ENCODE data around the gene ADAMTSL5.

ADAMTSL5 gene

GRCh38 chr19:1513499-1514294 is 878 bp upstream of the ADAMTSL5 start:
- Histone ChIP-seq H3K4me3 (ENCODE audit: low read depth, low read length, poor library complexity, severe bottlenecking) (no peak overlapping the region), H3K79me2 (ENCODE audit: insufficient read depth, low read length) (no peaks in the 10 kb centered on the region), H3K9me3 (ENCODE audit: low read length) (no peaks in the 10 kb centered on the region), H3K9ac (ENCODE audit: low read length) (no peak overlapping the region), H3K36me3 (ENCODE audit: insufficient read depth, low read length) (no peaks in the 10 kb centered on the region), H3K9me2 (ENCODE audit: low read depth, low read length) (no peaks in the 10 kb centered on the region), H4K20me1 (ENCODE audit: insufficient read depth, low read length) (no peaks in the 10 kb centered on the region), H3K4me2 (ENCODE audit: low read length) (no peak overlapping the region), H3K27me3 (ENCODE audit: insufficient read depth, low read length) (peaks cover 8% of the 10 kb centered on the region), H3K27ac (ENCODE audit: low read depth, low read length, poor library complexity, severe bottlenecking) (no peak overlapping the region), H2AFZ (ENCODE audit: low read length) (no peak overlapping the region), H3K4me1 (ENCODE audit: insufficient read depth, low read length, severe bottlenecking) (no peaks in the 10 kb centered on the region), H3F3A (ENCODE audit: insufficient read depth, low read length) (no peaks in the 10 kb centered on the region)
- peak; percentile 68 for TF ChIP-seq CTCF (IDR thresholded peaks at IDR 0.05; ENCODE audit: low read length)
- TF ChIP-seq EZH2 (IDR thresholded peaks at IDR 0.05; ENCODE audit: borderline replicate concordance, low read length) = no peak

GRCh38 chr19:1511318-1512317 is 1.2 kb downstream of the ADAMTSL5 start:
- TF ChIP-seq CTCF (IDR thresholded peaks at IDR 0.05; ENCODE audit: low read length) (no peak), EZH2 (IDR thresholded peaks at IDR 0.05; ENCODE audit: borderline replicate concordance, low read length) (no peak)
- Histone ChIP-seq H2AFZ (ENCODE audit: low read length) (no peak overlapping the region), H3K27ac (ENCODE audit: low read depth, low read length, poor library complexity, severe bottlenecking) (no peak overlapping the region)

GRCh38 chr19:1510807-1511206 is 2.0 kb downstream of the ADAMTSL5 start:
- no peaks in the 10 kb centered on the region for H3K9me3 ChIP-seq (ENCODE audit: low read length)
- no peaks in the 10 kb centered on the region for H3K9me2 ChIP-seq (ENCODE audit: low read depth, low read length)
- no peaks in the 10 kb centered on the region for H3F3A ChIP-seq (ENCODE audit: insufficient read depth, low read length)
- no peaks in the 10 kb centered on the region for H3K79me2 ChIP-seq (ENCODE audit: insufficient read depth, low read length)
- peaks cover 8% of the 10 kb centered on the region for H3K27me3 ChIP-seq (ENCODE audit: insufficient read depth, low read length)
- H3K4me3 ChIP-seq (ENCODE audit: low read depth, low read length, poor library complexity, severe bottlenecking) = no peak overlapping the region
- no peak overlapping the region for H3K9ac ChIP-seq (ENCODE audit: low read length)
- no peaks in the 10 kb centered on the region for H4K20me1 ChIP-seq (ENCODE audit: insufficient read depth, low read length)
- H2AFZ ChIP-seq (ENCODE audit: low read length) = no peak overlapping the region
- no peaks in the 10 kb centered on the region for H3K36me3 ChIP-seq (ENCODE audit: insufficient read depth, low read length)
- no peak overlapping the region for H3K27ac ChIP-seq (ENCODE audit: low read depth, low read length, poor library complexity, severe bottlenecking)
- TF ChIP-seq EZH2 (IDR thresholded peaks at IDR 0.05; ENCODE audit: borderline replicate concordance, low read length) = no peak
- no peak for TF ChIP-seq CTCF (IDR thresholded peaks at IDR 0.05; ENCODE audit: low read length)
- no peak overlapping the region for H3K4me2 ChIP-seq (ENCODE audit: low read length)
- H3K4me1 ChIP-seq (ENCODE audit: insufficient read depth, low read length, severe bottlenecking) = no peaks in the 10 kb centered on the region

More at GRCh38 chr19:1511318-1512317, 1.2 kb downstream of the ADAMTSL5 start:
- no peaks in the 10 kb centered on the region for H3K36me3 ChIP-seq (ENCODE audit: insufficient read depth, low read length)
- H3K27me3 ChIP-seq (ENCODE audit: insufficient read depth, low read length) = peaks cover 8% of the 10 kb centered on the region
- H4K20me1 ChIP-seq (ENCODE audit: insufficient read depth, low read length) = no peaks in the 10 kb centered on the region
- H3K4me2 ChIP-seq (ENCODE audit: low read length) = no peak overlapping the region
- no peak overlapping the region for H3K4me3 ChIP-seq (ENCODE audit: low read depth, low read length, poor library complexity, severe bottlenecking)
- H3K79me2 ChIP-seq (ENCODE audit: insufficient read depth, low read length) = no peaks in the 10 kb centered on the region
- no peaks in the 10 kb centered on the region for H3K4me1 ChIP-seq (ENCODE audit: insufficient read depth, low read length, severe bottlenecking)
- H3K9me3 ChIP-seq (ENCODE audit: low read length) = no peaks in the 10 kb centered on the region
- no peaks in the 10 kb centered on the region for H3F3A ChIP-seq (ENCODE audit: insufficient read depth, low read length)
- H3K9ac ChIP-seq (ENCODE audit: low read length) = no peak overlapping the region
- no peaks in the 10 kb centered on the region for H3K9me2 ChIP-seq (ENCODE audit: low read depth, low read length)

All from OCI-LY1 (cell line).